HepG2 (cell line): ENCODE data around the gene PLCB1.

Experiments
- EZH2 ChIP-seq: conservative IDR thresholded peaks from 2 replicates; pipeline ENCODE4 v1.6.1; 2012; ENCODE audit warnings: mild to moderate bottlenecking, low read depth, low read length, moderate library complexity
- TF ChIP-seq, protein P1 (sequence below): sonication (generic); formaldehyde crosslinking; IDR thresholded peaks from 2 replicates; pipeline ENCODE4 v1.4.0; 2020; ENCODE audit warnings: mild to moderate bottlenecking, missing genetic modification reagents

DNA sequence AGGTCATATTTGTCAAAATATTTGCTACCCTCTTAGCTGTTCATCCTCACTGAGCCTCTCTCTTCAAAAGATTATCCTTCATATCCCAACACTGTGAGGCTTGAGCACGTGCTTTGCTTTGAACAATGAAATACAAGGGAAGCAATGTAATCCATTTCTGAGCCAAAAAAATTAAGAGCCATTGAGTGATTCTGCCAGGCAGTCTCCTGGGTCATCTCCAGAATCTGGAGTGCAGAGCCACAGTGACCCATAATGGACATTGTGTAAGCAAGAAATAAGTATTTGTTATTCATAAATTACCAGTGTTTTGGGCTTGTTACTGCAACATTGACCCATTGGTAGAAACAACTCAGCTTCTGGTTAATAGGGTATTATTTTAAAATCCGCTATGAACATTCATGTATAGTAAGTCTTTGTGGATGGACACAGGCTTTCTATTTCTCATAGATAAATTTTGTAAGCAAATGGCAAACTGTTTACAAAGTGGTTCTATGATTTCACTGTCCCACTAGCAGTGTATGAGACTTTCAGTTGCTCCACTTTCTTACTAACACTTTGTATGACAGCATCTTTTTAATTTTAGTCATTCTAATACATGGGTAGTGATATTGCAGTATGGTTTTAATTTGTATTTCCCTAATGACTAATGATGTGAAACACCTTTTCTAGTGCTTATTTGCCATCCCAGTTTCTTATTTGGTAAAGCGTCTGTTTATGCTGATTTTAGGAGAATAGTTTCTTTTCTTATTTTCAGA is 358.2 kb downstream of the PLCB1 start:
- TF ChIP-seq EZH2, result no peak
- TF ChIP-seq, protein P1, sequence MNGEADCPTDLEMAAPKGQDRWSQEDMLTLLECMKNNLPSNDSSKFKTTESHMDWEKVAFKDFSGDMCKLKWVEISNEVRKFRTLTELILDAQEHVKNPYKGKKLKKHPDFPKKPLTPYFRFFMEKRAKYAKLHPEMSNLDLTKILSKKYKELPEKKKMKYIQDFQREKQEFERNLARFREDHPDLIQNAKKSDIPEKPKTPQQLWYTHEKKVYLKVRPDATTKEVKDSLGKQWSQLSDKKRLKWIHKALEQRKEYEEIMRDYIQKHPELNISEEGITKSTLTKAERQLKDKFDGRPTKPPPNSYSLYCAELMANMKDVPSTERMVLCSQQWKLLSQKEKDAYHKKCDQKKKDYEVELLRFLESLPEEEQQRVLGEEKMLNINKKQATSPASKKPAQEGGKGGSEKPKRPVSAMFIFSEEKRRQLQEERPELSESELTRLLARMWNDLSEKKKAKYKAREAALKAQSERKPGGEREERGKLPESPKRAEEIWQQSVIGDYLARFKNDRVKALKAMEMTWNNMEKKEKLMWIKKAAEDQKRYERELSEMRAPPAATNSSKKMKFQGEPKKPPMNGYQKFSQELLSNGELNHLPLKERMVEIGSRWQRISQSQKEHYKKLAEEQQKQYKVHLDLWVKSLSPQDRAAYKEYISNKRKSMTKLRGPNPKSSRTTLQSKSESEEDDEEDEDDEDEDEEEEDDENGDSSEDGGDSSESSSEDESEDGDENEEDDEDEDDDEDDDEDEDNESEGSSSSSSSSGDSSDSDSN (CRISPR knock-in tag), result no peak
